ENCODE measurements around the gene KDELR3.

Gene KDELR3

DNA sequence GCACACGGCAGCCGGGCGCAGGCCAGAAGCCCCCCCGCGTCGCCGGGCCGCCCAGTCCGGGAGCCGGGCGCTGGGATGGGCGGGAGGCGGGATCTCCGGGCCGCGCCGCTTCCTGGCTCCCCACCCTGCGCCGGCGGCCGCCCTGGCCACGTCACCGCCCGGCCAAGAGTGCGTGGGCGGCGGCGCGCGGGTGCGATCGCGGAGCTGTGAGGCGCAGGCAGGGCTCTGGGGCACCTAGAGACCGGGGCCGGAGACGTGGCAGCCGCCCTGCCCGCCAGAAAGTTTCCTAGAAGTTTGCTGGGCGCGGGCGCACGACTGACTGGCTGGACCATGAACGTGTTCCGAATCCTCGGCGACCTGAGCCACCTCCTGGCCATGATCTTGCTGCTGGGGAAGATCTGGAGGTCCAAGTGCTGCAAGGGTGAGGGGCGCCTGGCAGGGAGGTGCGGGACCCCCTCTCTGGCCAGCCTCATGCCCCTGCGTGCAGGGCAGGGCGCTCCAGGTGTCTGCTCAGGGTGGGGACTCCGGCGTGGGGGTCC, at the start of gene KDELR3:
Gene KDELR3 (plus strand): TSS at position 193 of the 539 bp plus-strand sequence. CDS start 138 bp downstream, at position 331.
- no peak for TF ChIP-seq POLR2A (IDR thresholded peaks at IDR 0.05; ENCODE audit: extremely low read depth, insufficient read length)
- no peak for TF ChIP-seq MYC (IDR thresholded peaks at IDR 0.05; ENCODE audit: low read depth, low read length)
- TF ChIP-seq, protein P1, sequence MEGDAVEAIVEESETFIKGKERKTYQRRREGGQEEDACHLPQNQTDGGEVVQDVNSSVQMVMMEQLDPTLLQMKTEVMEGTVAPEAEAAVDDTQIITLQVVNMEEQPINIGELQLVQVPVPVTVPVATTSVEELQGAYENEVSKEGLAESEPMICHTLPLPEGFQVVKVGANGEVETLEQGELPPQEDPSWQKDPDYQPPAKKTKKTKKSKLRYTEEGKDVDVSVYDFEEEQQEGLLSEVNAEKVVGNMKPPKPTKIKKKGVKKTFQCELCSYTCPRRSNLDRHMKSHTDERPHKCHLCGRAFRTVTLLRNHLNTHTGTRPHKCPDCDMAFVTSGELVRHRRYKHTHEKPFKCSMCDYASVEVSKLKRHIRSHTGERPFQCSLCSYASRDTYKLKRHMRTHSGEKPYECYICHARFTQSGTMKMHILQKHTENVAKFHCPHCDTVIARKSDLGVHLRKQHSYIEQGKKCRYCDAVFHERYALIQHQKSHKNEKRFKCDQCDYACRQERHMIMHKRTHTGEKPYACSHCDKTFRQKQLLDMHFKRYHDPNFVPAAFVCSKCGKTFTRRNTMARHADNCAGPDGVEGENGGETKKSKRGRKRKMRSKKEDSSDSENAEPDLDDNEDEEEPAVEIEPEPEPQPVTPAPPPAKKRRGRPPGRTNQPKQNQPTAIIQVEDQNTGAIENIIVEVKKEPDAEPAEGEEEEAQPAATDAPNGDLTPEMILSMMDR (IDR thresholded peaks at IDR 0.05; ENCODE audit: low read depth, low read length), result no peak
- TF ChIP-seq, protein P2, sequence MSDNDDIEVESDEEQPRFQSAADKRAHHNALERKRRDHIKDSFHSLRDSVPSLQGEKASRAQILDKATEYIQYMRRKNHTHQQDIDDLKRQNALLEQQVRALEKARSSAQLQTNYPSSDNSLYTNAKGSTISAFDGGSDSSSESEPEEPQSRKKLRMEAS (IDR thresholded peaks at IDR 0.05; ENCODE audit: low read depth, low read length), result no peak
- H3K4me3 ChIP-seq (ENCODE audit: low read depth, low read length), result peak within 1 kb of the TSS; percentile 34
- peak; percentile 69 for DNase-seq (ENCODE audit: low read depth)

GRCh38 chr22:38418589-38418988, 49.3 kb upstream of the KDELR3 start:
- TF ChIP-seq POLR2A (IDR thresholded peaks at IDR 0.05; ENCODE audit: extremely low read depth, insufficient read length) (no peak), MYC (IDR thresholded peaks at IDR 0.05; ENCODE audit: low read depth, low read length) (no peak)
- TF ChIP-seq, protein P2 (IDR thresholded peaks at IDR 0.05; ENCODE audit: low read depth, low read length), result no peak
- TF ChIP-seq, protein P1 (IDR thresholded peaks at IDR 0.05; ENCODE audit: low read depth, low read length), result no peak
- DNase-seq (ENCODE audit: low read depth), result no peak
- no peak overlapping the region for H3K4me3 ChIP-seq (ENCODE audit: low read depth, low read length)

GRCh38 chr22:38419121-38419857, 48.6 kb upstream of the KDELR3 start:
- H3K4me3 ChIP-seq (ENCODE audit: low read depth, low read length), result no peak overlapping the region
- no peak for DNase-seq (ENCODE audit: low read depth)
- TF ChIP-seq, protein P2 (IDR thresholded peaks at IDR 0.05; ENCODE audit: low read depth, low read length), result no peak
- TF ChIP-seq, protein P1 (IDR thresholded peaks at IDR 0.05; ENCODE audit: low read depth, low read length), result no peak
- TF ChIP-seq POLR2A (IDR thresholded peaks at IDR 0.05; ENCODE audit: extremely low read depth, insufficient read length), result no peak
- TF ChIP-seq MYC (IDR thresholded peaks at IDR 0.05; ENCODE audit: low read depth, low read length), result no peak

GRCh38 chr22:38419858-38420160, 48.1 kb upstream of the KDELR3 start:
- no peak overlapping the region for H3K4me3 ChIP-seq (ENCODE audit: low read depth, low read length)
- no peak for TF ChIP-seq MYC (IDR thresholded peaks at IDR 0.05; ENCODE audit: low read depth, low read length)
- TF ChIP-seq, protein P1 (IDR thresholded peaks at IDR 0.05; ENCODE audit: low read depth, low read length), result no peak
- TF ChIP-seq, protein P2 (IDR thresholded peaks at IDR 0.05; ENCODE audit: low read depth, low read length), result no peak
- no peak for TF ChIP-seq POLR2A (IDR thresholded peaks at IDR 0.05; ENCODE audit: extremely low read depth, insufficient read length)
- no peak for DNase-seq (ENCODE audit: low read depth)

- no peak overlapping the region for H3K4me3 ChIP-seq (ENCODE audit: low read depth, low read length)
- TF ChIP-seq, protein P1 (IDR thresholded peaks at IDR 0.05; ENCODE audit: low read depth, low read length), result no peak
- TF ChIP-seq POLR2A (IDR thresholded peaks at IDR 0.05; ENCODE audit: extremely low read depth, insufficient read length), result no peak
- TF ChIP-seq, protein P2 (IDR thresholded peaks at IDR 0.05; ENCODE audit: low read depth, low read length), result no peak
- no peak for TF ChIP-seq MYC (IDR thresholded peaks at IDR 0.05; ENCODE audit: low read depth, low read length)
- no peak for DNase-seq (ENCODE audit: low read depth)
Measured at GRCh38 chr22:38420734-38421133, 47.2 kb upstream of the KDELR3 start.
